HEK293 (cell line): ENCODE measurements around the gene TMEM259.

Source experiments
- CTCF ChIA-PET: fragments of 350-600 bp; formaldehyde crosslinking; extraction: SDS; loops from one replicate; lab custom pipeline; 2021; ENCODE audit warnings: antibody characterized with exemption; lab: Yijun Ruan, JAX
- POLR2A ChIA-PET: fragments of 300-600 bp; formaldehyde crosslinking; extraction: SDS; loops from one replicate; lab custom pipeline; 2020; ENCODE audit warnings: antibody characterized with exemption, inconsistent platforms; lab: Yijun Ruan, JAX
- H3K27ac ChIP-seq: fragments of 200-500 bp; sonication (Bioruptor generic); 2 replicates; pipeline ENCODE4 v1.5.1; 2014; ENCODE audit warnings: low read depth, low read length, control low read depth, inconsistent platforms; ENCODE audit errors: extremely low read depth
- H3K36me3 ChIP-seq, 2 experiments: fragments of 200-500 bp in 1 of 2; sonication (Bioruptor generic) in 1 of 2; 1 replicate in 1 of 2; 2 replicates in 1 of 2; pipeline ENCODE4 v1.5.1; 2014 to 2017; ENCODE audit warnings: inconsistent platforms in 2 of 2, low read length in 2 of 2; ENCODE audit not compliant: control insufficient read depth in 2 of 2, insufficient read depth in 1 of 2
- H3K4me1 ChIP-seq: fragments of 200-500 bp; sonication (Bioruptor generic); 2 replicates; pipeline ENCODE4 v1.5.1; 2014; ENCODE audit warnings: mild to moderate bottlenecking, low read length, inconsistent platforms; ENCODE audit not compliant: control insufficient read depth, insufficient read depth
- H3K4me3 ChIP-seq: 2 replicates; pipeline ENCODE4 v1.5.1; 2011; ENCODE audit warnings: low read depth, mild to moderate bottlenecking, control low read depth, low read length, moderate library complexity
- H3K9me3 ChIP-seq: fragments of 200-500 bp; sonication (Bioruptor generic); 2 replicates; pipeline ENCODE4 v1.5.1; 2014; ENCODE audit warnings: low read depth, low read length, inconsistent platforms; ENCODE audit not compliant: control insufficient read depth, insufficient read depth
- MZF1 ChIP-seq: fragments of 450-650 bp; formaldehyde crosslinking; IDR thresholded peaks from 2 replicates; pipeline ENCODE4 v1.5.1; 2017; ENCODE audit warnings: missing biosample characterization, missing genetic modification characterization, borderline replicate concordance
- SCRT1 ChIP-seq: fragments of 450-650 bp; formaldehyde crosslinking; IDR thresholded peaks from 2 replicates; pipeline ENCODE4 v1.5.1; 2016; ENCODE audit warnings: missing biosample characterization, missing genetic modification characterization, borderline replicate concordance
- WT1 ChIP-seq: fragments of 450-650 bp; formaldehyde crosslinking; IDR thresholded peaks from 2 replicates; pipeline ENCODE4 v1.5.1; 2016; ENCODE audit warnings: missing biosample characterization, missing genetic modification characterization
- ZBTB7A ChIP-seq: fragments of 450-650 bp; formaldehyde crosslinking; IDR thresholded peaks from 2 replicates; pipeline ENCODE4 v1.5.1; 2016; ENCODE audit warnings: low read depth, missing biosample characterization, missing genetic modification characterization
- ZEB2 ChIP-seq: fragments of 450-650 bp; formaldehyde crosslinking; IDR thresholded peaks from 2 replicates; pipeline ENCODE4 v1.5.1; 2016; ENCODE audit warnings: missing biosample characterization, missing genetic modification characterization
- ZNF10 ChIP-seq: fragments of 450-650 bp; formaldehyde crosslinking; IDR thresholded peaks from 2 replicates; pipeline ENCODE4 v1.5.1; 2017; ENCODE audit warnings: missing biosample characterization, missing genetic modification characterization
- ZNF157 ChIP-seq: fragments of 450-650 bp; formaldehyde crosslinking; IDR thresholded peaks from 2 replicates; pipeline ENCODE4 v1.5.1; 2016; ENCODE audit warnings: missing biosample characterization, missing genetic modification characterization
- ZNF175 ChIP-seq: fragments of 450-650 bp; formaldehyde crosslinking; IDR thresholded peaks from 2 replicates; pipeline ENCODE4 v1.5.1; 2016; ENCODE audit warnings: missing biosample characterization, missing genetic modification characterization
- ZNF184 ChIP-seq: fragments of 450-650 bp; IDR thresholded peaks from 2 replicates; pipeline ENCODE4 v1.5.1; 2018; ENCODE audit warnings: missing biosample characterization, mild to moderate bottlenecking, missing genetic modification characterization
- ZNF23 ChIP-seq: fragments of 450-650 bp; formaldehyde crosslinking; IDR thresholded peaks from 2 replicates; pipeline ENCODE4 v1.5.1; 2016; ENCODE audit warnings: missing biosample characterization, missing genetic modification characterization, borderline replicate concordance
- ZNF239 ChIP-seq: fragments of 450-650 bp; formaldehyde crosslinking; IDR thresholded peaks from 2 replicates; pipeline ENCODE4 v1.5.1; 2016; ENCODE audit warnings: missing biosample characterization, missing genetic modification characterization
- ZNF311 ChIP-seq: fragments of 450-650 bp; formaldehyde crosslinking; IDR thresholded peaks from 2 replicates; pipeline ENCODE4 v1.5.1; 2017; ENCODE audit warnings: missing biosample characterization, missing genetic modification characterization, borderline replicate concordance
- ZNF433 ChIP-seq: fragments of 450-650 bp; formaldehyde crosslinking; IDR thresholded peaks from 2 replicates; pipeline ENCODE4 v1.5.1; 2016; ENCODE audit warnings: missing biosample characterization, missing genetic modification characterization, low read depth
- ZNF521 ChIP-seq: fragments of 450-650 bp; formaldehyde crosslinking; IDR thresholded peaks from 2 replicates; pipeline ENCODE4 v1.5.1; 2017; ENCODE audit warnings: missing biosample characterization, mild to moderate bottlenecking, missing genetic modification characterization
- ZNF629 ChIP-seq: fragments of 450-650 bp; formaldehyde crosslinking; IDR thresholded peaks from 2 replicates; pipeline ENCODE4 v1.5.1; 2017; ENCODE audit warnings: missing biosample characterization, missing genetic modification characterization
- TF ChIP-seq, protein P1 (sequence below): fragments of 450-650 bp; formaldehyde crosslinking; IDR thresholded peaks from 2 replicates; pipeline ENCODE4 v1.5.1; 2016; ENCODE audit warnings: missing biosample characterization, missing genetic modification characterization, low read depth
- TF ChIP-seq, protein P2 (sequence below): fragments of 450-650 bp; formaldehyde crosslinking; IDR thresholded peaks from 2 replicates; pipeline ENCODE4 v1.5.1; 2016; ENCODE audit warnings: missing biosample characterization, missing genetic modification characterization
- TF ChIP-seq, protein P3 (sequence below): fragments of 450-650 bp; formaldehyde crosslinking; IDR thresholded peaks from 2 replicates; pipeline ENCODE4 v1.5.1; 2017; ENCODE audit warnings: missing biosample characterization, mild to moderate bottlenecking, missing genetic modification characterization, moderate library complexity
- TF ChIP-seq, protein P4 (sequence below): fragments of 450-650 bp; formaldehyde crosslinking; conservative IDR thresholded peaks from 2 replicates; pipeline ENCODE4 v1.5.1; 2016; ENCODE audit warnings: low read depth, missing biosample characterization, missing genetic modification characterization

TMEM259 gene

DNA sequence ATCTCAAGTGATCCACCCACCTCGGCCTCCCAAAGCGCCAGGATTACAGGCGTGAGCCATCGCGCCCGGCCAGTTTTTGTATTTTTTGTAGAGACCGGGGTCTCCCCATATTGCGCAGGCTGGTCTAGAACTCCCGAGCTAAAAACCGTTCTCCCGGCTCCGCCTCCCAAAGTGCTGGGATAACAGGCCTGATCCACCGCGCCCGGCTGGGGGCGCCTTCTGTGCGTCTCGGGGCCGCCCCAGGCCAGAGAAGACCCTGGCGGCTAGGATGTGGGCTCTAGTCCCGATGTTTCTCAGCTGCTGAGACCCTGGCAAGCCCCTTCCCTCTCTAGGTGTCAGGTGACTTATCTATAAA, 49.6 kb upstream of the TMEM259 start:
- H3K4me3 ChIP-seq: no peak overlapping the region
- ChIA-PET POLR2A (no interaction called here), CTCF (no interaction called here)
- no peaks in the 10 kb centered on the region for H3K36me3 ChIP-seq
- TF ChIP-seq ZNF239 (tag by site-specific recombination) (no peak), ZNF184 (tag by site-specific recombination) (no peak), ZEB2 (no peak), ZNF433 (tag by site-specific recombination) (no peak), ZNF157 (tag by site-specific recombination) (no peak), MZF1 (tag by site-specific recombination) (no peak), ZNF629 (no peak), ZNF23 (tag by site-specific recombination) (no peak)
- TF ChIP-seq, protein P1, sequence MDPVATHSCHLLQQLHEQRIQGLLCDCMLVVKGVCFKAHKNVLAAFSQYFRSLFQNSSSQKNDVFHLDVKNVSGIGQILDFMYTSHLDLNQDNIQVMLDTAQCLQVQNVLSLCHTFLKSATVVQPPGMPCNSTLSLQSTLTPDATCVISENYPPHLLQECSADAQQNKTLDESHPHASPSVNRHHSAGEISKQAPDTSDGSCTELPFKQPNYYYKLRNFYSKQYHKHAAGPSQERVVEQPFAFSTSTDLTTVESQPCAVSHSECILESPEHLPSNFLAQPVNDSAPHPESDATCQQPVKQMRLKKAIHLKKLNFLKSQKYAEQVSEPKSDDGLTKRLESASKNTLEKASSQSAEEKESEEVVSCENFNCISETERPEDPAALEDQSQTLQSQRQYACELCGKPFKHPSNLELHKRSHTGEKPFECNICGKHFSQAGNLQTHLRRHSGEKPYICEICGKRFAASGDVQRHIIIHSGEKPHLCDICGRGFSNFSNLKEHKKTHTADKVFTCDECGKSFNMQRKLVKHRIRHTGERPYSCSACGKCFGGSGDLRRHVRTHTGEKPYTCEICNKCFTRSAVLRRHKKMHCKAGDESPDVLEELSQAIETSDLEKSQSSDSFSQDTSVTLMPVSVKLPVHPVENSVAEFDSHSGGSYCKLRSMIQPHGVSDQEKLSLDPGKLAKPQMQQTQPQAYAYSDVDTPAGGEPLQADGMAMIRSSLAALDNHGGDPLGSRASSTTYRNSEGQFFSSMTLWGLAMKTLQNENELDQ (tag by site-specific recombination): no peak
- TF ChIP-seq, protein P2, sequence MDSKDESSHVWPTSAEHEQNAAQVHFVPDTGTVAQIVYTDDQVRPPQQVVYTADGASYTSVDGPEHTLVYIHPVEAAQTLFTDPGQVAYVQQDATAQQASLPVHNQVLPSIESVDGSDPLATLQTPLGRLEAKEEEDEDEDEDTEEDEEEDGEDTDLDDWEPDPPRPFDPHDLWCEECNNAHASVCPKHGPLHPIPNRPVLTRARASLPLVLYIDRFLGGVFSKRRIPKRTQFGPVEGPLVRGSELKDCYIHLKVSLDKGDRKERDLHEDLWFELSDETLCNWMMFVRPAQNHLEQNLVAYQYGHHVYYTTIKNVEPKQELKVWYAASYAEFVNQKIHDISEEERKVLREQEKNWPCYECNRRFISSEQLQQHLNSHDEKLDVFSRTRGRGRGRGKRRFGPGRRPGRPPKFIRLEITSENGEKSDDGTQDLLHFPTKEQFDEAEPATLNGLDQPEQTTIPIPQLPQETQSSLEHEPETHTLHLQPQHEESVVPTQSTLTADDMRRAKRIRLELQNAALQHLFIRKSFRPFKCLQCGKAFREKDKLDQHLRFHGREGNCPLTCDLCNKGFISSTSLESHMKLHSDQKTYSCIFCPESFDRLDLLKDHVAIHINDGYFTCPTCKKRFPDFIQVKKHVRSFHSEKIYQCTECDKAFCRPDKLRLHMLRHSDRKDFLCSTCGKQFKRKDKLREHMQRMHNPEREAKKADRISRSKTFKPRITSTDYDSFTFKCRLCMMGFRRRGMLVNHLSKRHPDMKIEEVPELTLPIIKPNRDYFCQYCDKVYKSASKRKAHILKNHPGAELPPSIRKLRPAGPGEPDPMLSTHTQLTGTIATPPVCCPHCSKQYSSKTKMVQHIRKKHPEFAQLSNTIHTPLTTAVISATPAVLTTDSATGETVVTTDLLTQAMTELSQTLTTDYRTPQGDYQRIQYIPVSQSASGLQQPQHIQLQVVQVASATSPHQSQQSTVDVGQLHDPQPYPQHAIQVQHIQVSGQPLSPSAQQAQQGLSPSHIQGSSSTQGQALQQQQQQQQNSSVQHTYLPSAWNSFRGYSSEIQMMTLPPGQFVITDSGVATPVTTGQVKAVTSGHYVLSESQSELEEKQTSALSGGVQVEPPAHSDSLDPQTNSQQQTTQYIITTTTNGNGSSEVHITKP: no peak
- TF ChIP-seq, protein P3, sequence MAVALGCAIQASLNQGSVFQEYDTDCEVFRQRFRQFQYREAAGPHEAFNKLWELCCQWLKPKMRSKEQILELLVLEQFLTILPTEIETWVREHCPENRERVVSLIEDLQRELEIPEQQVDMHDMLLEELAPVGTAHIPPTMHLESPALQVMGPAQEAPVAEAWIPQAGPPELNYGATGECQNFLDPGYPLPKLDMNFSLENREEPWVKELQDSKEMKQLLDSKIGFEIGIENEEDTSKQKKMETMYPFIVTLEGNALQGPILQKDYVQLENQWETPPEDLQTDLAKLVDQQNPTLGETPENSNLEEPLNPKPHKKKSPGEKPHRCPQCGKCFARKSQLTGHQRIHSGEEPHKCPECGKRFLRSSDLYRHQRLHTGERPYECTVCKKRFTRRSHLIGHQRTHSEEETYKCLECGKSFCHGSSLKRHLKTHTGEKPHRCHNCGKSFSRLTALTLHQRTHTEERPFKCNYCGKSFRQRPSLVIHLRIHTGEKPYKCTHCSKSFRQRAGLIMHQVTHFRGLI (tag by site-specific recombination): no peak
- H3K27ac ChIP-seq: no peak overlapping the region
- no peaks in the 10 kb centered on the region for H3K9me3 ChIP-seq
- H3K4me1 ChIP-seq: peaks cover 2% of the 10 kb centered on the region; the same call in 1 of the 2 replicates

DNA sequence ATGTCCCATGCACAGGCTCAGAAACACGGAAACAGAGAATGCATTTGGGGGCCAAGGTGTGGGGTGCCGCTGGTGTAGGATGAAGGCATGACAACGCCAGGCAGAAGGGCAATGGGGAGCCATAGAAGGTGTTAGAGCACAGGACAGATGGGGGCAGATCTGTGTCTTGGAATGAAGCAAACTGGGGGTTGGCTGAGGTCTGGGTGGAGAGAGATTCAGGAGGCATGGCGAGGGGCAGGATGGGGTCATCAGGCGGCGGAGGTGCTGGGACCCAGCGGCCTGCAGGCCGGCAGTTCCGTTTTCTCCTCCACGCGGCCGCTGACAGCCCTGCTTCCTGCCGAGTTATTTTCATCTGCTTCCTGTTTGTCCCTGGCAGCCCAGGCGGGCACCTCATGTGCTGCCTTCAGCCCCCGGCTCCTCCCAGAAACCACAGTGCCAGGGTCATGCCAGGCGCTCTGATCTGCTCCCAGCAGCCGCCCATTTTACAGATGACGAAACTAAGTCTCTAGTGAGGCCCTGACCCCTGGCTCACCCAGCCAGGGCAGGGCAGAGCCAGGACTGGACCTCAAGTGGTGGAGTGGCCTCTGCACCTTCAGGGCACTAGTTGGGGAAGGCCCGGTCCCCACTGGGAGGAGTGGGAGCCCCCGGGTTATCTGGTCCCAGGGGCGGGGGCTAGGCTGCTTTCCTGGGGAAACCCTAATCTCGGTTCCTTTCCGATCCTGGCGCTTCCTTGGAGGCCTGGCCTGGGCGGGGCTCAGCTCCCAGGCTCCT, 48.3 kb upstream of the TMEM259 start:
- ChIA-PET POLR2A (no interaction called here), CTCF (no interaction called here)
- Histone ChIP-seq H3K4me1 (peaks cover 2% of the 10 kb centered on the region; the same call in 1 of the 2 replicates), H3K4me3 (no peak overlapping the region), H3K36me3 (no peaks in the 10 kb centered on the region), H3K9me3 (no peaks in the 10 kb centered on the region), H3K27ac (no peak overlapping the region)
- TF ChIP-seq WT1 (tag by site-specific recombination) (peak; percentile 1; the same call in 1 of the 2 replicates), SCRT1 (tag by site-specific recombination) (no peak), ZNF521 (tag by site-specific recombination) (no peak), ZEB2 (no peak), ZBTB7A (tag by site-specific recombination) (0 out of 2 replicates have a peak, but pooled peaks have one; percentile 53), ZNF175 (tag by site-specific recombination) (no peak), ZNF311 (tag by site-specific recombination) (no peak), ZNF10 (tag by site-specific recombination) (peak; percentile 61; the same call in 1 of the 2 replicates)
- TF ChIP-seq, protein P4, sequence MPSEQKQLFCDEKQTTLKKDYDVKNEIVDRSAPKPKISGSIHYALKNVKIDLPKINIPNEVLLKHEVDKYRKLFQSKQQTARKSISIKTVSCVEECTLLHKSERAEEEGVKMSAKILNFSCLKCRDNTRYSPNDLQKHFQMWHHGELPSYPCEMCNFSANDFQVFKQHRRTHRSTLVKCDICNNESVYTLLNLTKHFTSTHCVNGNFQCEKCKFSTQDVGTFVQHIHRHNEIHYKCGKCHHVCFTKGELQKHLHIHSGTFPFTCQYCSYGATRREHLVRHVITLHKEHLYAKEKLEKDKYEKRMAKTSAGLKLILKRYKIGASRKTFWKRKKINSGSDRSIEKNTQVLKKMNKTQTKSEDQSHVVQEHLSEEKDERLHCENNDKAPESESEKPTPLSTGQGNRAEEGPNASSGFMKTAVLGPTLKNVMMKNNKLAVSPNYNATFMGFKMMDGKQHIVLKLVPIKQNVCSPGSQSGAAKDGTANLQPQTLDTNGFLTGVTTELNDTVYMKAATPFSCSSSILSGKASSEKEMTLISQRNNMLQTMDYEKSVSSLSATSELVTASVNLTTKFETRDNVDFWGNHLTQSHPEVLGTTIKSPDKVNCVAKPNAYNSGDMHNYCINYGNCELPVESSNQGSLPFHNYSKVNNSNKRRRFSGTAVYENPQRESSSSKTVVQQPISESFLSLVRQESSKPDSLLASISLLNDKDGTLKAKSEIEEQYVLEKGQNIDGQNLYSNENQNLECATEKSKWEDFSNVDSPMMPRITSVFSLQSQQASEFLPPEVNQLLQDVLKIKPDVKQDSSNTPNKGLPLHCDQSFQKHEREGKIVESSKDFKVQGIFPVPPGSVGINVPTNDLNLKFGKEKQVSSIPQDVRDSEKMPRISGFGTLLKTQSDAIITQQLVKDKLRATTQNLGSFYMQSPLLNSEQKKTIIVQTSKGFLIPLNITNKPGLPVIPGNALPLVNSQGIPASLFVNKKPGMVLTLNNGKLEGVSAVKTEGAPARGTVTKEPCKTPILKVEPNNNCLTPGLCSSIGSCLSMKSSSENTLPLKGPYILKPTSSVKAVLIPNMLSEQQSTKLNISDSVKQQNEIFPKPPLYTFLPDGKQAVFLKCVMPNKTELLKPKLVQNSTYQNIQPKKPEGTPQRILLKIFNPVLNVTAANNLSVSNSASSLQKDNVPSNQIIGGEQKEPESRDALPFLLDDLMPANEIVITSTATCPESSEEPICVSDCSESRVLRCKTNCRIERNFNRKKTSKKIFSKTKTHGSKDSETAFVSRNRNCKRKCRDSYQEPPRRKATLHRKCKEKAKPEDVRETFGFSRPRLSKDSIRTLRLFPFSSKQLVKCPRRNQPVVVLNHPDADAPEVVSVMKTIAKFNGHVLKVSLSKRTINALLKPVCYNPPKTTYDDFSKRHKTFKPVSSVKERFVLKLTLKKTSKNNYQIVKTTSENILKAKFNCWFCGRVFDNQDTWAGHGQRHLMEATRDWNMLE (tag by site-specific recombination): no peak
